HG02678 (cell line): ENCODE results near the gene ANK2.

Source experiments
- ATAC-seq: cut with Tn5 transposase; IDR thresholded peaks from one replicate; pipeline ENCODE4 v1.9.1; 2021; ENCODE audit warnings: mild to moderate bottlenecking, moderate library complexity; ENCODE audit not compliant: unreplicated experiment

The ANK2 gene

GRCh38 chr4:113383111-113383785 is 333.8 kb downstream of the ANK2 start:
- ATAC-seq: no peak

GRCh38 chr4:113384600-113384999 is 335.1 kb downstream of the ANK2 start:
- no peak for ATAC-seq

GRCh38 chr4:113385281-113385899 is 335.9 kb downstream of the ANK2 start:
- no peak for ATAC-seq

- no peak for ATAC-seq
These were observed 339.7 kb downstream of the ANK2 start for GRCh38 chr4:113389160-113389559.

- ATAC-seq: no peak
These were observed 341.4 kb downstream of the ANK2 start for GRCh38 chr4:113390850-113391249.

GRCh38 chr4:113394108-113394729 is 344.8 kb downstream of the ANK2 start:
- no peak for ATAC-seq

GRCh38 chr4:113394730-113395530 is 345.5 kb downstream of the ANK2 start:
- ATAC-seq: peak; percentile 97

- ATAC-seq: no peak
These were observed 347.8 kb downstream of the ANK2 start for GRCh38 chr4:113397114-113397701.

- ATAC-seq: no peak
These were observed 349.1 kb downstream of the ANK2 start for GRCh38 chr4:113398441-113399143.

- ATAC-seq: no peak
These were observed 354.7 kb downstream of the ANK2 start for GRCh38 chr4:113404167-113404571.

- no peak for ATAC-seq
These were observed 355.4 kb downstream of the ANK2 start for GRCh38 chr4:113404841-113405240.

- ATAC-seq: no peak
These were observed 356.6 kb downstream of the ANK2 start for GRCh38 chr4:113405874-113406722.

GRCh38 chr4:113406723-113407016 is 357.2 kb downstream of the ANK2 start:
- ATAC-seq: no peak

- no peak for ATAC-seq
These were observed 358.0 kb downstream of the ANK2 start for GRCh38 chr4:113407409-113407808.

- ATAC-seq: no peak
These were observed 359.7 kb downstream of the ANK2 start for GRCh38 chr4:113409181-113409580.

- ATAC-seq: no peak
These were observed 361.2 kb downstream of the ANK2 start for GRCh38 chr4:113410686-113411085.

- ATAC-seq: no peak
These were observed 362.1 kb downstream of the ANK2 start for GRCh38 chr4:113411496-113411938.

GRCh38 chr4:113419631-113420030 is 370.2 kb downstream of the ANK2 start:
- no peak for ATAC-seq

GRCh38 chr4:113420938-113421337 is 371.5 kb downstream of the ANK2 start:
- no peak for ATAC-seq

GRCh38 chr4:113423631-113424030 is 374.2 kb downstream of the ANK2 start:
- ATAC-seq: no peak
